ENCODE measurements around the gene MOCS1.

- TF ChIP-seq MAX (IDR thresholded peaks at IDR 0.05) = no peak
- TF ChIP-seq CTCF (IDR thresholded peaks at IDR 0.05; ENCODE audit: low read depth, low read length, missing input control) = no peak
- TF ChIP-seq YY1 (IDR thresholded peaks at IDR 0.05) = no peak
- TF ChIP-seq ATF3 (IDR thresholded peaks at IDR 0.05) = no peak
- no peak for TF ChIP-seq TAF1 (conservative IDR thresholded peaks at IDR 0.05)
- no peak for TF ChIP-seq REST (IDR thresholded peaks at IDR 0.05)
- TF ChIP-seq GABPA (IDR thresholded peaks at IDR 0.05 in 1 of 2, conservative IDR thresholded peaks at IDR 0.05 in 1 of 2) = no peak
- no peak for TF ChIP-seq NR2F2 (IDR thresholded peaks at IDR 0.05)
- no peak for TF ChIP-seq ZBTB33 (IDR thresholded peaks at IDR 0.05)
- no peak for TF ChIP-seq RAD21 (IDR thresholded peaks at IDR 0.05)
Observed at GRCh38 chr6:39956936-39957335, 22.7 kb upstream of the MOCS1 start.

Measured in liver (tissue), 3 donors.